ENCODE data around the gene BTG4. TPM values are rescaled to one million over a fixed set of nuclear protein-coding genes. Genes with fewer than 3 reads are reported as not detected.

BTG4 gene
- not detected in 2 replicates for total RNA-seq (2014; rRNA removed; shearing (Covaris generic))

GRCh38 chr11:111512296-111513239 is at the start of gene BTG4:
BTG4 (minus strand) TSS chr11:111512386; CDS start chr11:111498776, 13,610 bp downstream.

GRCh38 chr11:111540114-111540936 is 28.1 kb upstream of the BTG4 start, which contains the start of gene LAYN:
LAYN (plus strand) TSS chr11:111540720; CDS start chr11:111540844, 124 bp downstream.

GRCh38 chr11:111514216-111515031 is 2.2 kb upstream of the BTG4 start, which contains the start of gene HOATZ:
HOATZ (plus strand) TSS chr11:111514778; CDS start chr11:111514785, 7 bp downstream.

Small RNAs within 50 kb of the gene (small RNA-seq; reads per million reads assigned to genes)
- gene MIR34B (not detected), gene MIR34C (not detected)

Other genes with a start within 250 kb of the BTG4 start
- not detected in 2 replicates for gene POU2AF3, start 213.8 kb downstream of the BTG4 start, total RNA-seq (2014; rRNA removed; shearing (Covaris generic))
- gene POU2AF1, start 133.1 kb downstream of the BTG4 start, total RNA-seq (2014; rRNA removed; shearing (Covaris generic)): not detected in 2 replicates
- not detected in 2 replicates for gene HOATZ, start 2.4 kb upstream of the BTG4 start, total RNA-seq (2014; rRNA removed; shearing (Covaris generic))
- not detected in 2 replicates for gene LAYN, start 28.3 kb upstream of the BTG4 start, total RNA-seq (2014; rRNA removed; shearing (Covaris generic))
- 8.3 and 11.2 TPM in 2 replicates for gene SIK2, start 90.1 kb upstream of the BTG4 start, total RNA-seq (2014; rRNA removed; shearing (Covaris generic))